Stimulated activated naive CD4-positive, alpha-beta T cell treated with Interleukin-2 at 50 U/mL for 16 hours (primary cell): ENCODE measurements around the gene NLGN2.

ENCODE experiments used
- DNase-seq: peaks from one replicate; lab custom pipeline; 2025; lab: John Stamatoyannopoulos, UW

The NLGN2 gene

DNA sequence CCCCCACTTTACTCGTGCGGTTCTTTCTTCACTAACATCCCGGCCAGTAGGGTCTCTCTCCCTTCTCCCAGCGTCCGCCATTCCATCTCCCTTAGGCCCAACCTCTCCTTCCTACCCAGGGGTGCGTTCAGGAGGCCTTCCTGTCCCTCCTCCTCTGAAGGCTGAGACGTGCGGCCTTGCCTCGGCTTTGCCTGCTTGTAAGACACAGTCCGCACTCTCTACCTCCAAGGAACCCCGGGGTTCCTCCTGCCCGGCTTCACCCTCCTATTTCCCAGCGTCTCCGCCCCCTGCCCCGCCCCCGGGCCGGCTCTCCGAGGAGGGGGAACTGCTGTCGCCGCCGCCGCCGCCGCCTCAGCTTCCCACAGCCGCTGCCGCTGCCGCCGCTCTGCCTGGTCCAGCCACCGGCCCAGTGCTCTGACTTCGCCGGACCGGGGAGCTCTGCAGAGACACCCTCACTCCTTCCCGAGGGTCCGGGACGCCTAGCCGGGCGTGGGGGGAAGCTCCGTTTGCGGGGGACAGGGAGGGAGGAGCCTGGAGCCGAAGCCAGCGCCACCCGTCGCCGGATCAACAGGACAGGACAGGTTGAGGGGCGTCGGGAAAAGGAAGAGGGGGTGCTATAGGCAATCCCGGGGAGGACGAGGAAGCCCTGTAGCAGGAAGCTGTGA, 30.4 kb downstream of the NLGN2 start:
- peak; percentile 37 for DNase-seq

DNA sequence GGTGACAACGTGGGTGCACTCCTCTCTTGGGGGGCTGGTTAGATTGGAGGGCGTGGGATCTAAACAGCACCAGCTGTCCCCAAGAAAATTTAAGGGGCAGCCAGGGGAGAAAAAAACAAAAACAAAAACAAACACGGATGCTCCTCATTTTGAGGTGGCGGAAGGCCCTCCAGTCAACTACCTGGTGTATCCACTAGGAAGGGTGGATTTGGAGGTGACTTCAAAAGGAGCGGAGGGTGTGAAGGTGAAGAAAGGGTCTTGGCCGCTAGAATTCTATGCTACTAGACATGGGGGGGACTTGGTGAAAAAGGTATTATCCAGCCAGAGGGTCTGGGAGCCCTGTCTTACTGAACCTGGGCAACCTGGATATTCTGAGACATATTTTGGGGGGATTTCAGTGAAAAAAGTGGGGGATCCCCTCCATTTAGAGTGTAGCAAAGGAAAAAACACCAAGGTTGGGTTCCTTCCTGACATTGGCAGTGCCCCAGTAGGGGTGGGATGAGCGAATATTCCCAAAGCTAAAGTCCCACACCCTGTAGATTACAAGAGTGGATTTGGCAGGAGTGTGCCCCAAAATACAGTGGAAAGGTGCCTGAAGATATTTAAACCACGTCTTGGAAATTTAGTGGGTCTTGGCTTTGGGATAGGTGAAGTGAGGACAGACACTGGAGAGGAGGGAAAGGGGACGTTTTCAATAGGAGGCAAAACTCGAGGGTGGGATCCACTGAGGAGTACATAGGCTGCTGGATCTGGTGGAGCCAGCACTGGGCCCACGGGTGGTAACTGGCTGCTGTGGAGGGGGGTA, 31.2 kb downstream of the NLGN2 start:
- no peak for DNase-seq

DNA sequence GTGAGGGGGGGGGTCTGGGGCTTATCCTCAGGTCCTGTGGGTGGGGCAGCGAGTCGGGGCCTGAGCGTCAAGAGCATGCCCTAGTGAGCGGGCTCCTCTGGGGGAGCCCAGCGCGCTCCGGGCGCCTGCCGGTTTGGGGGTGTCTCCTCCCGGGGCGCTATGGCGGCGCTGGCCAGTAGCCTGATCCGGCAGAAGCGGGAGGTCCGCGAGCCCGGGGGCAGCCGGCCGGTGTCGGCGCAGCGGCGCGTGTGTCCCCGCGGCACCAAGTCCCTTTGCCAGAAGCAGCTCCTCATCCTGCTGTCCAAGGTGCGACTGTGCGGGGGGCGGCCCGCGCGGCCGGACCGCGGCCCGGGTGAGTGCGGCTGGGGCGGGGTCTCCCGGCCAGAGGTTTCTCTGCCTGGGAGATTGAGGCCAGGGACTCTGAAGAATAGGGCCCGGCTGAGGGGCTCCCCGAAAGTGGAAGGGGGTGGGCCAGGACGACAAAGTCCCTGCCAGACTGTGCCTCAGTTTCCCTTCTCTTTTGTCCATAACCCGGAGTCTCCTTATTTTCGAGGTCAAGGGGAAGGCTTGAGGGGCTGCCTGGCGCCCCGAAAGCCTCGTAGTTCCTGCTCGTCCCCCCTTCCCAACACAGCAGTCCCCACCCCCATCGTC, 31.9 kb downstream of the NLGN2 start, which contains the start of gene FGF11:
FGF11 (plus strand) TSS at position 51 of the 651 bp plus-strand sequence; CDS start at position 160, 109 bp downstream.
- no peak for DNase-seq

DNA sequence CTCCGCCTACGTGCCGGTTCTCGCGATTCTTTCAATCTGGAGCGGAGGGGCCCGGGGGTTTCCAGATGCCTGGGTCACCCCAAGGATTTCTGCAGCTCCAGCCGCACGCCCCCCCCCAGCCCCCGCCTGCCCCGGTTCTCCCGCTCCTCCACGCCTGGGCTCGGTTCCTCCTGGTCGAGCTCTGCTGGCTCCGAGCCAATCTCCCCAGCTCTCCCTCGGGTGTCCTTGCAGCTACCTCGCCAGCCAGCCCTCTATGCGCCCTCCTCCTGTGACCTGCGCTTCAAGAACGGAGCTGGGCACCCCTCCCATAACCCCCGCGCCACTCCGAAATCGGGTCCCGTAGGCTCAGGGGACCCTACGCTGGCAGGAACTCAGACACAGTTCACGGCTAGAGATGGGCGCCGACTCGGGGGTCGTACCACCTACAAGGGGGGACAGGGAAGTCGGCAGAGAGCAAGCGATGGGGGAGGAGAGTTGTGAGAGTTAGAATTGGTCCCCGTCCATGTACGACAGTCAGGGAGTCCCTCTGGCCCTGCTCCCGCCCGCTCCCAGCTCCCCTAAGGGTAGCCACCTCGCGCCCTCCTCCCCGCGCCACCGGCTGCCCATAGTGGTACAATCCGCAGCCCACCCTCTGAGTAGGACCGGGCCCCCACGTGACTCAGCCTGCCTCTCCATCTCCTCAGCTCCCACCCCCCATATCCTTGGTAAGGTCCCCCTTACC, 32.6 kb downstream of the NLGN2 start:
- peak; percentile 9 for DNase-seq

DNA sequence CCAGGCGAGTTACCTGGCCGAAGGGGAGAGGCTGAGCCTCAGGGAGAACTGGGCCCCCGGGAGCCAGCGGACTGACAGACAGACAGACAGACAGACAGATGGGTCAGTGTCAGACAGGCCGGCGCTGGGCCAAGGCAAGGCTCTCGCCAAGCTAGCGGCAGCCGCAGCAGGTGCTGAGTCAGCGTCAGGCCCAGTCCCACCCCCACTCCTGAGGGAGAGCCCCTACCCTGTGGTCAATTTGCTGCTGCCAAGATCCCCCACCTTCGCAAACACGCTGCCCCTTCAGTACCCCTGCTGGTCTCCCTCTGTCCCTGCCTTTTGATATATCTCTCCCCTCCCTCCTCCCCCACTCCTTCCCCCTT, 33.2 kb downstream of the NLGN2 start:
- DNase-seq: no peak

DNA sequence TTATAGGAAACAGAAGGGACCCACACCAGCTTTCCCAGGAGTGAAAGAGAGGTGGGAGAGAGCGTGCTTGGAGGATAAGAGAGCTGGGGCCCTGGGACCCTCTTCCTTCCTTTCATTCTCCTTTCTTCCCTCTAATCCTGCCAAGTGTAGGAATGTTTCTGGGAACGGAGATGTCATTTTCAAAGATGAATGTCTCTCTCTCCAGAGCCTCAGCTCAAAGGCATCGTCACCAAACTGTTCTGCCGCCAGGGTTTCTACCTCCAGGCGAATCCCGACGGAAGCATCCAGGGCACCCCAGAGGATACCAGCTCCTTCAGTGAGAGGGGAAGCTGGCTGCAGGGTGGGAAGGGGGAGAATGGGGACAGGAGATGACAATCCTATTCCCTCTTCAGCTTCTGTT, 33.6 kb downstream of the NLGN2 start:
- no peak for DNase-seq

DNA sequence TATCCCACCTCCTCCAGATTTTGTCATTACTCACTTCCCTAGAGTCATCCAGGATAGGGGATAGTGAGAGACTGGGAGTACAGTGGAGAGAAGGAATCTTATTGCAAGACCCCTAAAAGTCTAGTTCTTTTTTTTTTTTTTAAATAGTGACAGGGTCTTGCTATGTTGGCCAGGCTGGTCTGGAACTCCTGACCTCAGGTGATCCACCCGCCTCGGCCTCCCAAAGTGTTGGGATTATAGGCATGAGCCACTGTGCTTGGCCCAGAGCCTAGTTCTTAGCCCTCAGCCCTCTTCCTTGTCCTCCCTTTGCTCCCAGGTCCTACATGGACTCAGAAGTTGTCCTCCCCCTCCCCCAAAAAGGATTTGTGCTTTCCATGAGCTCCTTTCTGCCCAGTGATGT, 34.5 kb downstream of the NLGN2 start:
- no peak for DNase-seq

DNA sequence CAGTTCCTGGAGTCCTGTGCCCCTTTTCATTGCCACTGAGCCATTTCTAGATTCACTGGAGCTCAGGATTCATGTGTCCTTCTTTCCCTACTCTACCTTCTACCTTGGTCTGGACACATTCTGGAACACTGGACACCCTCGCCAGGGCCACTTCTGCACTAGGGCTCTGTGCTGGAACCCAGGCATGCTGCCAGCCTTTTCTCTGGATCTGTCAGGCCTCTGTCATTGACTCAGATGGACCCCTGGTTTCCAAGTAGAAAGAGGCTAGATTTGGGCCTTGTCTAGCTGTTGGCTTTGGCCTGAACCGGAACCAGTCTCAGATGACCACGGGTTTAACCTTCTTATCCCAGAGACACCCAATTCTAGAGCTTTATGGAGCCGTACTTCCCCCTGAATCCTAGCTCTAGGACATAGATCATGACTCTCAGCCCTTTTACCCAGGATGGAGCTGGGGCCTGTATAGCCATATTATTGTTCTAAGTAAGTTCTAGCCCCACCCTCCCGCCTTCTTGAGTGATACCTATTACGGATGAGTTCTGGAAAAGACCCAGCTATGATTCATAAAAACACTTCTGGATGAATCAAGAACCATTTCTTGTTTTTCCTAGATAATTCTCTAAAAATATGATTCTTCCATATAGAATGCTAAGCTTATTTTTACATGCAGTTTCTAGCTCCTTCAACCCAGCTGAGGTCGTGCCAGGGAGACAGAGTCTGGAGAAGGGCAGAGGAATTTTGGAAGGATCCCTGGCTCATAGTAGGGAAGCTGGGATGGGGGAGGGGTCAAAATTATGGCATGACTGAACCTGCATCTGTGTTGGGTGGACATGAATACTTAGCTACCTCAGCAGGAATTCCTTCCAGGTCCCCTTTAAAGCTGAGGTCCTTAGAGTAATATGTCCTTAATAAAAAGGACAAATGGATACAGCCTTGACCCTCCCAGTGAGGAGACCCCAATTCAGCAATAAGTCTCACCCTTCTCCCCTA, 36.1 kb downstream of the NLGN2 start:
- DNase-seq: no peak

DNA sequence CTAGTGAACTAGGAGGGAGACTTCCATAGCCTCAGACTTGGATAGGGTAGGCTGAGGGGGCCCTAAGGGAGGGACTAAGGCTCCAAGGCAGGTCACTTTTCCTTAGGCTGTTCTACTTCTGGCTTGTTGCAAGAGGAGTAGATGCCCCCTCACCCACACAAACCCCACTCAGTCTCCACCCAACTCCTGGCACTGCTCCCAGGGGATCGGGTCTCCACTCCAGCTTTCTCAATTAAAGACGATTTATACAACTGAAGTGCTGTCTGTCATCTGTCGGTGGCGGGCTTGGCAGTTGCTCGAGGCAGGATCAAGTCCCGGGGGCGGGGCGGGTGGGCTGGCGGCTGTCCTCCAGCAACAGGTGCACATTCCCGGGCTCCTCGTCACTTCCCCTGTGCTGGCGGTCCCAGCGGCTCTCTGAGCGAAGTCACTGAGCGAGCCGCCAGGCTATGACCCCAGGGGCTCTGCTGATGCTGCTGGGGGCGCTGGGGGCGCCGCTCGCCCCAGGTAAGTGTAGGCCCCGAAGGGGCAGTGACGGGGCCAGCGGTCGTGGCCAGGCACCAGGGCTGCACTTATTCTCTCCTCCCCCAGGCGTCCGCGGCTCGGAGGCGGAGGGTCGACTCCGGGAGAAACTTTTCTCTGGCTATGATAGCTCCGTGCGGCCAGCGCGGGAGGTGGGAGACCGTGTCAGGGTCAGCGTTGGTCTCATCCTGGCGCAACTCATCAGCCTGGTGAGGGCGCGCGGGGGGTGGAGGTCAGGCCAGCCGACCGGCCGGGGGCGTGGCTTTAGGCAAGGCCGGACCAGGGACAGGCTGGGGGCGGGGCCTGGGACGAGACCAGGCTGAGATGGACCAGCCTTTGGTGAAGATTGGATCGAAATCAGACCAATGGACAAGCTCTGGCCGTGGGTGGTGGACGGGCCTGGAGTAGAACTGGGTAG, 37.3 kb downstream of the NLGN2 start, which contains the start of gene CHRNB1:
CHRNB1 (plus strand) TSS at position 380 of the 937 bp plus-strand sequence; CDS start at position 447, 67 bp downstream.
- no peak for DNase-seq

DNA sequence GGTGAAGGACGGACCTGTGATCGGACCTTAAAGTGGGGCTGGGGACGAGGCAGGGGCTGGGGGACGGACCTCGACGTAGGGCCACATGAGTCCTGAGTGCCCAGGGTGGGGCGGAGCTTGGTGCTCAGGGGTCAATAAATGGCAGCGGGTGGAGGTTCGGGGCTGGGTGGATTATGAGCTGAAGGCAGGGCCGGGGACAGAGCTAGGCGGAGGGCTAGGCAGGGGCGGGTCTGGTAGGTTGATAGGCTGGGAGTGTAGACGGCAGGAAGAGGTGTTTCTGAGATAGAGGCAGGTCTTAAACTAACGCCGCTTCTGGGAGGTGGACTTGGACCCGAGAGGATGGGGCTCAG, 37.9 kb downstream of the NLGN2 start:
- DNase-seq: no peak

DNA sequence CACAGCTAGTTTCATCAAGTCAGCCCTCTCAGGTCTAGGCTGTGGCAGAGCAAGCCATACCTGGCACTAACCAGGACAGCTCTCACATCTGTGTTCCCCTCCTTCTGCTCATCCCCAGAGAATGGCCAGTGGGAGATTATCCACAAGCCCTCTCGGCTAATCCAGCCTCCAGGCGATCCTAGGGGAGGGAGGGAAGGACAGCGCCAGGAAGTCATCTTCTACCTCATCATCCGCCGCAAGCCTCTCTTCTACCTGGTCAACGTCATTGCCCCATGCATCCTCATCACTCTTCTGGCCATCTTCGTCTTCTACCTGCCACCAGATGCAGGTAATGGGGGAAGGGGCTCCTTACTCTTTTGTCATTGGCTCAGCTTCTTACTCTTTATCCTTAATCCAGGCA, 40.8 kb downstream of the NLGN2 start:
- no peak for DNase-seq

DNA sequence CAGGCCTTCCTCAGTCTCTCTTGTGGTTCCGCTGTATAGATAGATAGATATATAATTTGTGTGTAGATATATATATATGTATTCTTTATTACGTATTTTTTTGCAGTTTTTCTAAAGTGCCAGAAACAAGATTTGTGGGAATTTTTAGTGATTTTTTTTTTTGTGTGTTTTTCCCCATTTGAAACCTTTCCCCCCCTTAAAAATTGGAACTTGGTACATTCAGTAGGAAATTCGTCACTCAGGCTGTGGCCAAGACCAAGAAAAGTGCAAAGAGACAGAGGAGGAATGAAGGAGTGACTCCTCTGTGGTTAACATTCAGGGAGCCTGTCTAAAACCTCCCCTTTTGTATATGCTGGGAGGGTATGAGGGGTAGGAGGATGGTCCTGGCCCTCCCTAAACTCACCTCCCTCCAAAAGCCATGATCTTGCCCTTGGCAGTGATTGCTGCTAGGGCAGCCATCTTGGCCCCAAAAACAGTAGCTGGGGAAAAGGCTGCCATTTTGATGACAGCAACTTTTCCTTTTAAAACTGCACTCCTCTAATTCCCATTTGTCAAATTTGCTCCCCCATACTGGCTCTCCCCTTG, 52.4 kb downstream of the NLGN2 start:
- DNase-seq: no peak

DNA sequence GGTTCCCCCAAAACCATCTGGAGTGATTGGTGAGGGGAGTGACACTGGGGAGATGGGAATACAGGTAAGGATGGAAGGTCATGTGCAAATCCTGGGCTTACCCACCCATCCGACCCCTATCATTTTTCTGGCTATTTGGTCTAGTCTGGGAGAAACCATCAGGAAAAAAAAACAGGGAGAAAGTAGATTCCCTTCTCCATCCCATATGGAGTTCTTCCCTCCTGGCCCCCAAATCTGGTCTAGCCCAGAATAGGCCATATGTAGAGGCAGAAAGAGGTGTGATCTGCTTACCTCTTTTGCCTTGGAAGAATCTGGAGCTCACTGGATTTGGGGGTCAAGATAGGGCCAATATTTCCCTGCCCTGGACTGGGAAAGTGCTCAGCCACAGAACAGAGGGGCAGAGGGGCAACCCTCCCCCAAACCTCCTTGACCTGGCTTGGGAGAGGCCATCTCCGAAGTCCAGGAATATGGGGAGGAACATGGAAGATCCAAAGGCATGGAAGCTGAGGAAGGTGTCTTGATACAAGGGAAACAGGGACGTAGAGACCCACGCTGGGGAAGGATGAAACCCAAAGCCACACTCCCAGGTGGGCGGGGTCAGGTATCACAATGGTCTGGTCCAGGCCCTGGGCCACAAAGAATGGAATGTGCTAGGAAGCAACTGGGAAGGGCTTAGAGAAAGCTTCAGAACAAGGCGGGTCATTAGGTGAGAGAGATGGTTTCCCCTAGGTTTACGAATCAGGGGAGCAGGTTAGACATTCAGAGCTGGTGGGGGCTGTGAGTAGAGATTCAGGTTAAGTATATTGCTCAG, 53.4 kb downstream of the NLGN2 start:
- no peak for DNase-seq

DNA sequence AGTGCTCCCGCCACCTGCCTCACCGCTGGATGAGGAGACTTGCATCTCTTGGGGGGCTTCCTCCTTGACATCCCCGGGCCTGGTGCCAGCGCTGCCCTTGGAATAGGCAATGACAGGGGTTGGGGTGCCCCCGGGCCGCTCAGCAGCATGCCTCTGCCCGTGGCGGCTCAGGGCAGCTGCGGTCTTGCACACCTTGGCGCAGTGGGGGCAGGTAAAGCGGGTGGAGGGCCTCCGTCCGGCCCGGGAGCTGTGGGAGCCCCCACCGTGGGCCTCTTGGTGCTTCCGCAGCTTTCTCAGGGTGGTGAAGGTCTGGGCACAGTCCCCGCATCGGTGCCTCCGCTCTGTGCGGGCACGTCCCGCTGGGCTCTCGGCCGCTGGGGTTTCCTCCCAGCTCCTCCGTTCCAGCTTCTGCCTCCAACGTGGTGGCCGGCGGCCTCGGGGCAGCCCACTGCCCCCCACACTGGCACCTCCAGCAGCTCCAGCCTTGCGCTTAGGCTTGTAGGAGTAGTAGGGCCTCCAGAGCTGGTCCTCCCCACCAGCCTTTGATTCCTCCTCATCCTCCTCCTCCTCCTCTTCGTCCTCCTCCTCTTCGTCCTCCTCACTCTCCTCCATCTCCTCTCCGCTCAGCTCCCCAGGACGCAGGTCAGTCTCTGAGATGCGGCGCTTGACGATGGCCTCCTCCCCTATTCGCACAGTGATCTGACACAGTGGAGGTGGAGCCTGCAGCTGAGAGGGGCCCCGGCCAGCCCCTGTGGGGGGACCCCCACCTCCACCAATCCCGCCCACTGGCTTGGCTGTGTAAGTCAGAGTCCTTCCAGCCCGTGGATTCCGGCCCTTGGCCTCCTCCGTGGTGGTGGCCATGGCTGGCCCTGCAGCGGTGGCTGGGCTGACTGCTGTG, 55.1 kb downstream of the NLGN2 start:
- DNase-seq: no peak

DNA sequence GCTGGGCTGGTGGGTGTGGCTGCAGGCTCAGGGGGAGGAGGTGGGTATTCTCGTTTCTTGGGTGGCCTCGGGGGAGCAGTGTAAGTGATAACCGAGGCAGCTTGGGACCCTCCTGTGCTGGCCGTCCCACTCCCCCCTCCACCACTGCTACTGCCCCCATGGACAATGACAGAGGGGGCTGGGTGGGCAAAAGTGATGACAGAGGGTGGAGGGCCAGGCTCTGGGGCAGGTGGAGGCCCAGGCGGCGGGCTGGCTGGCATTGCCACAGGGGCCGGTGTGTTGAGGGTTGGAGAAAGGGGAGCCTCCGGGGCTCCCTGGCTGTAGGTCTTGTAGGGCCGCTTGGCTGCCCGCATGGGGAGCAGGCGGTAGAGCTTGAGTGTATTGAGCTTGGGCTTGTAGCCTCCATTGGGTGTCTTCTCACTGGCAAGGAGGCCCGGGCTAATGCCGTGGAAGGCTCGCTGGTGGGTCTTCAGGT, 55.8 kb downstream of the NLGN2 start:
- no peak for DNase-seq

DNA sequence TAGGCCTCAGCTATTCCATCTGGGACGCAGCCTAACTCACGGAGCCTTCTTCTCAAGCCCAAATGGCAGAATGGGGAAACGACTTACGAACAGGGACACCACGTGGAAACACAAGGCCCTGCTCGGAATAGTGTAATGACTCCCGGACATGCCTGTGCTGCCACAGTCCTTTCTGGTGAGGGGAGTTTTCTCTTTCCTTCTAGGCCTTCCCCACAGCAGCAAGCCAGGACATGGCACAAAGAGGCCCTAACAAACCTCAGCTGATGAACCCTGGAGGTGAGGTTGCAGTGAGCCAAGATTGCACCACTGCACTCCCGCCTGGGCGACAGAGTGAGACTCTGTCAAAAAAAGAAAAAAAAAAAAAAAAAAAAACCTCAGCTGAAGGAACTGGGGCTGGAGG, 56.4 kb downstream of the NLGN2 start:
- no peak for DNase-seq

DNA sequence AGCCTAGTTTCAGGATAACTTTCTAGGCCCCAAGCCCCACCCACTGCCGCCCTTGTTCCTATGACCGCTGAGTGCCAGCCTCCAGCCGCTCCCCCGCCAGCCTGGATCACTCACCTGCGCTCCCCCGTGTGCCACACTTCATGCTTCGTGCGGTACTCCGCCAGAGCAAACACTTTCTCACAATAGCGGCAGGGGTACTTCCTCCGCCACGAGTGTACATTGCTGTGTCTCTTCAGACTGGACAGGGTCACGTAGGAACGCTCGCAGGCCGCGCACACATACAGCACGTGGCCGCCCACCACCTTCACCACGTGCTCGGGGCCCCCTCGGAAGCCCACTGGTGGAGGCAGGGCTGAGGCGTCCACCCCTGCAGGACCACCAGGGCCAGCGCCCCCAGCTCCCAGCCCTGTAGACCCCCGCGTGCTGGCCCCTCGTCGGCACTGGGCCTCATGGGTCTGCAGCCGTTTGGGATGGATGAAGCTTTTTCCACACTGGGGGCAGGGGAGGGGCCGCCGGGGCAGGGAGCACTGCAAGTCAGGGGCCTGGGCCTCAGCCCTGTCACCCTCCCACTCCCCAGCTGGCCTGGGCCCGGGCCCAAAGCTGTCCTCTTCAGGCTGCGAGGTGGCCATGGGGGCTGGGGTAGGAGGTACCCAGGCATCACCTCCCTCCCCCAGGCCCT, 58.1 kb downstream of the NLGN2 start:
- DNase-seq: no peak
